GM12873 (cell line): ENCODE results near the gene SLC12A2.

Experiments used
- TF ChIP-seq, protein P1 (sequence below): IDR thresholded peaks from 2 replicates; pipeline ENCODE4 v1.5.1; 2012; ENCODE audit warnings: low read depth, mild to moderate bottlenecking, moderate library complexity, low read length, control low read depth; ENCODE audit not compliant: insufficient read depth; ENCODE audit errors: missing control alignments

SLC12A2 gene

DNA sequence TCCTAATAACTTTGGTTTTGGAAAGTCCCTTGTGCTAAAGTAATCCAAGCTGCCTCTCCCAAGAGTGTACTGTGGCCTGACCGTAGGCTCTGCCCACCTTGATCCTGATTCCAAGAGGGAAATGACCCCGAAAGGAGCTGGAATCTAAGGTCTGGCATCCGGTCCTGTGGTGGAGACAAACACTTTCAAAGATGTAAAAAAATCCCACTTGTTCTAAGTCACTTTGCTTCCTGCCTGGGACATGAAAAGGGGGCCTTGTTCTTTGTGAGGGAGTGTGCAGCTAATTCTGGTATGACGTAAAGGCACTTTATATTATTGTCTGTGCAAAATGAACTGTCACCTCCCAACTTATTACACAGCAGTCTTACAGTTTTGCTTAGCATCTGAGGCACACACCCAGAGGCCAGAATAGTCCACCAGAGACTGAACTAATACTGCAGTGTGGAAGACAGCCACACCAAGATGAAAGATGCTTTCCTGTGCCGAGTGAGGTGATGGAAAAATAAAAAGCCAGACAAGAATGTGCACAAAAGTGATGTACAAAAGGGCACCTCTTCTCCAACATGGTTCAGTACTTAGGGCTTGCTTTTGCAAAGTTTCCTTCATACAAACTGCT is 128.7 kb downstream of the SLC12A2 start:
- TF ChIP-seq, protein P1, sequence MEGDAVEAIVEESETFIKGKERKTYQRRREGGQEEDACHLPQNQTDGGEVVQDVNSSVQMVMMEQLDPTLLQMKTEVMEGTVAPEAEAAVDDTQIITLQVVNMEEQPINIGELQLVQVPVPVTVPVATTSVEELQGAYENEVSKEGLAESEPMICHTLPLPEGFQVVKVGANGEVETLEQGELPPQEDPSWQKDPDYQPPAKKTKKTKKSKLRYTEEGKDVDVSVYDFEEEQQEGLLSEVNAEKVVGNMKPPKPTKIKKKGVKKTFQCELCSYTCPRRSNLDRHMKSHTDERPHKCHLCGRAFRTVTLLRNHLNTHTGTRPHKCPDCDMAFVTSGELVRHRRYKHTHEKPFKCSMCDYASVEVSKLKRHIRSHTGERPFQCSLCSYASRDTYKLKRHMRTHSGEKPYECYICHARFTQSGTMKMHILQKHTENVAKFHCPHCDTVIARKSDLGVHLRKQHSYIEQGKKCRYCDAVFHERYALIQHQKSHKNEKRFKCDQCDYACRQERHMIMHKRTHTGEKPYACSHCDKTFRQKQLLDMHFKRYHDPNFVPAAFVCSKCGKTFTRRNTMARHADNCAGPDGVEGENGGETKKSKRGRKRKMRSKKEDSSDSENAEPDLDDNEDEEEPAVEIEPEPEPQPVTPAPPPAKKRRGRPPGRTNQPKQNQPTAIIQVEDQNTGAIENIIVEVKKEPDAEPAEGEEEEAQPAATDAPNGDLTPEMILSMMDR = no peak

DNA sequence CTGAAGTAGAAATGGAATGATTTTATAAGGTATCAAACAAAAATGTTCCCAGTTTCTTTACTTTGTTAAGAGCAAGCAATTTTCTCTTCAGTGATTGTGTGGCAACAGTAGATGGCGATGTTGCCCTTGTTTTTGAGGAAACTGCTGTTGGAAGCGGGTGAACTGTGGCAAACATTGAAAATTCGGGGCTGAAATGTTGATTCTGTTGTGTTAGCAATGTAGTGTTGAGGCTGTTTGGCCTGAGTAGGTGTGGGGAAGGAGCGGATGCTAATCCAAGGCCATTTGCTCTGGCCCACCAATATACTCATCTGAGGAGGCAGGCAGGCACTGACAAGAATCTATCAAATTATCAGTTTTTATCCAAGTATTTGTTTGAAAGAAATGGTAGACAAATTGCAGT is 129.8 kb downstream of the SLC12A2 start:
- TF ChIP-seq, protein P1 = peak; percentile 73

DNA sequence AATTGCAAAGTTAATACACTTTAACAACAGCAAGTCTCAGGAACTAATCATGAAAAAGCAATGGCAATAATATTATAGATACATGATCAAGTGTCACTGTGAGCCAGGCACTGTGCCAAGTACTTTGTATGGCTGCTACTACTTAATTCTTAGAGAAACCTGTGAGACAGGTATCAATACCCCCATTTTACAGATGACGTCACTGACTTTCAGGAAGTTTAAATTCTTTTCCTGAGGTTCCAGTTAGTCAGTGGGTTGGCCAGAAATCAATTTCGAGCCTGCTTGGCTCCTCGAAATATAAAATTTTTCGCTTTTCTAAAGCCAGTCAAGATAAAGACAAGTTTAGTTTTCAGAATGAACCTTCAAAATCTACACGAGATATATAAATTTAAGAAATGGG is 130.3 kb downstream of the SLC12A2 start:
- TF ChIP-seq, protein P1 = no peak

DNA sequence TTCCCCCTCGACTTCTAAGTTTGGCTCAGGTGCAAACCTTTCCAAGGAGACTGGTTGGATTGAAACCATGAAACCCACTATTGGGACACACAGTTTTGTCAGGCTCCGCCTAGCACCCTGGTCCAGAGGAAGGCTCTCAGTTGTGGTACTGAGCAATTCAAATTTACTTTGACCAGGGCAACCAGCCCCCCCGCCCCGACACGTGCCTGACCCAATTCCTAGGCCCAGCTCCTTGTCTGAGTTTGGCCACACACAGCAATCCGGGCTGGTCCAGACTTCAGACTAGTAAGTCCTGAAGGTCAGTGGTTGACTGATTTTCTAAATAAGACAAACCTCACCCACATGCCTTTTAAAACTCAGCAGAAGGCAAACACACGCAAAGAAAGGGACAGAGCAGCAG is 132.7 kb downstream of the SLC12A2 start:
- TF ChIP-seq, protein P1 = no peak

DNA sequence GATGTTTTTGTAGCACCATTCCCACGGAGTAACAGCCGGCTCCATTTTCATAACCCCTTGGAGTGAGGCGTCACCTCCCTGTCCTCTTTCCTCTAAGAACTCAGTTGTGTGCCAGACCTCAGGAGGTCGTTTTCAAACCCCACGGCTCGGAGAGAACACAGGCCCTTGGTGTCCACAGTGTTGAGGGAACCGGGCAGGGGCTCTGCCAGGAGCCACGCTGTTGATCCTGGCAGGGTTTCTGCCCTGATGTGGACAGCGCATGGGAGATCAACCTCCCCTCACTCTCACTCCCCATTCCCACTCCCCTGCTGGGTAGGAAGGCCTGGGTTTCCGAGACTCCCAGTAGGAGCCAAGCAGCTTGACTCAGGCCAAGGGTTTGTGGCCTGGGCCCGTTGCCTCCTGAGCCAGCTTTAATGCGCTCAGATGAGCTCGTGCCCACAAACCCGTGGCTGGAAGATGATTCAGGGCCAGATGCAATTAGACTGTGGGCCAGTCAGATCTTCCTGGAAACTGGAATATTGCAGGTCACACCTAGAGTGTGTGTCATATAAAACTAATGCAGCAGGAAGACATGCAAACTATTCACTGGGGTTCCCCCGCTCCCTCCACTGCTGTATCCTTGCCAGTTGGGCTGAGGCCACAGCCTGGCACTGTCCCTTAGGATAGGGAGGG is 133.4 kb downstream of the SLC12A2 start:
- TF ChIP-seq, protein P1 = no peak

DNA sequence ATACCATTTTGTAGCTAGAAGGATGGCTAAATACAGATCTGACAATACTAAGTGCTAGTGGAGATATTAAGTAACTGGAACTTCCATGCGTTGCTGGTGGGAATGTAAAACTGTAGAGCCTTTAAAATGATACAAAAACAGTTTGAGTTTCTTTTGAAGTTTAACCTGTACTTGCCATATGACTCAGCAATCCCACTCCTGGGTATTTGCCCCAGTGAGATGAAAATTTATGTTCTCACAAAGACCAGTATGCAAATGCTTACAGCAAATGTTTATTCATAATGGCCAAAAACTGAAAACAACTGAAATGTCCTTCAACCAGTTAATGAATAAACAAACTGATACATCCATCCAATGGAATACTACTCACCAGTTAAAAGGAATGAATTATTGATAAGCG is 137.3 kb downstream of the SLC12A2 start:
- TF ChIP-seq, protein P1 = no peak

DNA sequence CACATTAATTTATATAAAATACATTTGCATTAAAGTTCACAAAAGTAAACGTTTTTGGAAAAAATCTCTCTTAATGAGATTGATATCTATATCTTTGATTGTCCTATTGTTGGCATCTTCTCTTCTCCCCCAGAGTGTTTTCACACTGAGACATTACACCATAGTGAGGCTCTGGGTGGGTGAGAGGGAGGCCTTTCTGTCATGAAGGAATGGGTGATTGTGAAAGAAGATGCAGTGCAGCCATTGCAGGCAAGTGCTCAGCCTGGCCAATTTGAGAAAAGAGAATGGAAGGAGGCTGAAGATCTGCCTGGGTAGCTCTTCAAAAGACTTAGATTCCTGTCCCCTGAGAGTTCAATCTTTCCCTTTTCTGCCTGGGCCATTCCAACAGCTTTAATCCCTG is 140.8 kb downstream of the SLC12A2 start:
- TF ChIP-seq, protein P1 = no peak
